ENCODE results near the gene SLC4A2.
"Not testable (repeated sequence)": the region's sequence is repeated elsewhere in the genome, so short reads cannot be mapped to it uniquely, and the experiment has no call there.

The SLC4A2 gene, protein sequence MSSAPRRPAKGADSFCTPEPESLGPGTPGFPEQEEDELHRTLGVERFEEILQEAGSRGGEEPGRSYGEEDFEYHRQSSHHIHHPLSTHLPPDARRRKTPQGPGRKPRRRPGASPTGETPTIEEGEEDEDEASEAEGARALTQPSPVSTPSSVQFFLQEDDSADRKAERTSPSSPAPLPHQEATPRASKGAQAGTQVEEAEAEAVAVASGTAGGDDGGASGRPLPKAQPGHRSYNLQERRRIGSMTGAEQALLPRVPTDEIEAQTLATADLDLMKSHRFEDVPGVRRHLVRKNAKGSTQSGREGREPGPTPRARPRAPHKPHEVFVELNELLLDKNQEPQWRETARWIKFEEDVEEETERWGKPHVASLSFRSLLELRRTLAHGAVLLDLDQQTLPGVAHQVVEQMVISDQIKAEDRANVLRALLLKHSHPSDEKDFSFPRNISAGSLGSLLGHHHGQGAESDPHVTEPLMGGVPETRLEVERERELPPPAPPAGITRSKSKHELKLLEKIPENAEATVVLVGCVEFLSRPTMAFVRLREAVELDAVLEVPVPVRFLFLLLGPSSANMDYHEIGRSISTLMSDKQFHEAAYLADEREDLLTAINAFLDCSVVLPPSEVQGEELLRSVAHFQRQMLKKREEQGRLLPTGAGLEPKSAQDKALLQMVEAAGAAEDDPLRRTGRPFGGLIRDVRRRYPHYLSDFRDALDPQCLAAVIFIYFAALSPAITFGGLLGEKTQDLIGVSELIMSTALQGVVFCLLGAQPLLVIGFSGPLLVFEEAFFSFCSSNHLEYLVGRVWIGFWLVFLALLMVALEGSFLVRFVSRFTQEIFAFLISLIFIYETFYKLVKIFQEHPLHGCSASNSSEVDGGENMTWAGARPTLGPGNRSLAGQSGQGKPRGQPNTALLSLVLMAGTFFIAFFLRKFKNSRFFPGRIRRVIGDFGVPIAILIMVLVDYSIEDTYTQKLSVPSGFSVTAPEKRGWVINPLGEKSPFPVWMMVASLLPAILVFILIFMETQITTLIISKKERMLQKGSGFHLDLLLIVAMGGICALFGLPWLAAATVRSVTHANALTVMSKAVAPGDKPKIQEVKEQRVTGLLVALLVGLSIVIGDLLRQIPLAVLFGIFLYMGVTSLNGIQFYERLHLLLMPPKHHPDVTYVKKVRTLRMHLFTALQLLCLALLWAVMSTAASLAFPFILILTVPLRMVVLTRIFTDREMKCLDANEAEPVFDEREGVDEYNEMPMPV

DNA sequence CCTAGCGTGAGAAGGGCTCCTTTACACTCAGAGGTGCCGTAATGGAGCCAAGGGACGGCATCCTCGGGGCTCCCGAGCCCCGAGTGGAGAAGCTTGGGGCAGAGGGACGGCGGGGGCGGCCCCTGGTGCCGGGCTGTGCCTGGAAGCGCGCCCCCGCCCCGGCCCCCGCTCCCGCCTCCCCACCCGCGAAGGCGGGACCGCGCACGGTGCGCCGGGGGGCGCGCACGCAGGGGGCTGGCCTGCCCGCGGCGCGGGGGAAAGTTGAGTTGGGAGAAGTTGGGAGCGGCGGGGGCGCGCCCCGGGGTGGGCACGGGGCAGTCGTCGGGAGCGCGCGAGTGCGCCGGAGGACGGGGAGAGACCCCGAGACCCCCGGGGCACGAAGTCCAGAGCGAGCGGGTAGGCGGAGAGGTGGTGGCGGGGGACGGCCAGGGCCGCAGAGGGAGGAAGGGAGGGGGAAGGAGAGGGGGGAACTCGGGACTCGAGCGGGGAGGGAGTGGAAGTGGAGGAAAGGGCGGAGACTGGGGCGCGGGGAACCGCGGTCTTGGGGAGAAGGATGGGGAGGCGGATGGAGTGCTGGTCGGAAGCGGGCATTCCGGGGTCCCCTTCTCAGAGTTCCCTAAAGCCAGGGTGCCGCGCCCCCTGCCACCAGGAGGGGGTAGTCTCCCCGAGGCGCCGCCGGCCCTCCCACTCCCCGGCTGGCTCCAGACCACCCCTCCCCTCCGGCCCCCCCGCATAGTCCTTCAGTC, at the start of gene SLC4A2:
TSS of gene SLC4A2 (plus strand) at position 223 of the 746 bp plus-strand sequence. CDS start 2,399 bp downstream, outside the sequence.
- DNase-seq, result peak; percentile 86

DNA sequence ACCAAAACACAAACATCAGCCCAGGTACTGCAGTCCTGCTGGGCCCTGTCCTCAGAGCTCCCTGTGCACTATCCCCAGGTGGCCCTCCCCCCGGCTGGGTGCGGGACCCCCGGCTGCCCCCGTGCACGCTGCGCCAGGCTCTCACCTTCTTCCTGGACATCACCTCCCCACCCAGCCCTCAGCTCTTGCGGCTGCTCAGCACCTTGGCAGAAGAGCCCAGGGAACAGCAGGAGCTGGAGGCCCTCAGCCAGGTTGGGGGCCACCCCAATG, 49.4 kb upstream of the SLC4A2 start:
- DNase-seq, result no peak

DNA sequence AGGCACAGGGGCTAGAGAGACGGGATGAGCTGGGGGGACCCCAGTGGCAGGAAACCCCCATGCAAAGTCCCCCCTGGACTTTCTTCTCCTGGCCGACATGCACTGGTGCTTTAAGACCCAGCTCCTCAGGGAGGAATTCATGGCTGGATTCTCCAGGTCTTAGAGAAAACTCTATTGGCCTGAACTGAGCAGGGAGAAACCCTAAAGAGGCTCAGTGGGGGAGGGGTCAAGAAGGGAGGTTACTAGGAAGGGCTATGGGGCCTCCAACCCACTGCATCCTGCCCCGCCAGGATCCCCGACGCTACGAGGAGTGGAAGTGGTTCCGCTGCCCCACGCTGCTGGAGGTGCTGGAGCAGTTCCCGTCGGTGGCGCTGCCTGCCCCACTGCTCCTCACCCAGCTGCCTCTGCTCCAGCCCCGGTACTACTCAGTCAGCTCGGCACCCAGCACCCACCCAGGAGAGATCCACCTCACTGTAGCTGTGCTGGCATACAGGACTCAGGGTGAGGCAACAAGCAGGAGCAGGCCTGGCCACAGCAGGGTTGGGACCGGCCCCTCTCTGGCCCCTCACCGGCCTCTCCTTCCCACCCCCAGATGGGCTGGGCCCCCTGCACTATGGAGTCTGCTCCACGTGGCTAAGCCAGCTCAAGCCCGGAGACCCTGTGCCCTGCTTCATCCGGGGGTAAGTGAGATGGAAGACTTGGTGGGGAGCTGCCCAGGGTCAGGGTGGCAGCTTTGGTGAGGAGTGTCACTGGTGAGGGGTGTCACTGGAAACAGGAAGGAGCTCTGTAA, 48.9 kb upstream of the SLC4A2 start:
- DNase-seq, result no peak

DNA sequence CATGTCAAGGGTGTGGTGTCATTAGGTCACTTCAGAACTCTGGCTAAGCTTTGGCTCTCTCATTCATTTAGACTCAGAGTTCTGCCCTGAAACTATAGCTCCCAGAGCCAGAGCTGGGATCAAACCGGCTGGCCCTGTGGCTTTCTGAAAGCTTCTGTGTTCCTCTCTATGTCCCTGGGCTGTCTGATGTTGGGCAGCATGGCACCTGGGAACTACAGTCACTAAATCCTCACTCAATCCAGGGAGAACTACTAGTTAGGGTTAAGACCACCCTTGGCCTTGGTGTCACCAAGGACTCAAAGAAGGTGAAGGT, 48.3 kb upstream of the SLC4A2 start:
- no peak for DNase-seq

DNA sequence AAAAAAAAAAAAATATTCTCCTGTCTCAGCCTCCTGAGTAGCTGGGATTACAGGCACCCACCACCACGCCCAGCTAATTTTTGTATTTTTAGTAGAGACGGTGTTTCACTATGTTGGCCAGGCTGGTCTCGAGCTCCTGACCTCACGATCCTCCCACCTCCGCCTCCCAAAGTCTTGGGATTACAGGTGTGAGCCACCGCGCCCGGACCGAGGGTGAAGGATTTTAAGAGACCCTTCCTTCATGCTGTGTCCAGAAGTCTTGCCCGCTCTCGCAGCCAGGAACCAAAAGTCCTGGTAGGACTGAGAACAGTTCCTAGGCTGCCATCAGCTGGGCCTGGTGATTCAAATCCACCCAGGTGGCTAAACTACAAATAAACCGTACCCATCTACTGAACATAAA, 47.8 kb upstream of the SLC4A2 start:
- DNase-seq, result not testable (repeated sequence)

DNA sequence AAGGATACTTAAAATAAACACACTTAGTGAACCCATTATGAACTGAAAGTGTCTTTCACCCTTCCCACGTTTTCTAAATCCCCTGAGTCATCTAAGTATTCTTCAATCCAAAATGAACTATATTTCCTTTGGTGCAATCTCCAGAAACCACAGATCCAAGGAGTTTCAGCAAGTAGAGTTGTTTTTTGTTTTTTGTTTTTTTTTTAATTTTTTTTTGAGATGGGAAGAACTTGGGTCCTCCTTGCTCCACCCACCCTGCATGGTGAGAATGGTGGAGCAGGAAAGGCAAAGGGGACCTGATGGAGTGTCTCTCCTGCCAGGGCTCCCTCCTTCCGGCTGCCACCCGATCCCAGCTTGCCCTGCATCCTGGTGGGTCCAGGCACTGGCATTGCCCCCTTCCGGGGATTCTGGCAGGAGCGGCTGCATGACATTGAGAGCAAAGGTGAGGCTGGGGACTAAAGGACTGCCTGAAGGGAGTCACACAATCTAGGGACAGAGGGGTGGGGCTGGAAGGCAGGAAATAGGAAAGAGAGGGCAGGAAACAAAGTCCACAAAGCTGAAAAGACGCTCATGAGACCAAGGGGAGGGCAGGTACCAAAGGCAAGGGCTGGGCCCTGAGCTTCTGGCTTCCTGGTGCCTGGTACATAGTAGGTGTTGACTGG, 47.2 kb upstream of the SLC4A2 start:
- DNase-seq, result no peak

DNA sequence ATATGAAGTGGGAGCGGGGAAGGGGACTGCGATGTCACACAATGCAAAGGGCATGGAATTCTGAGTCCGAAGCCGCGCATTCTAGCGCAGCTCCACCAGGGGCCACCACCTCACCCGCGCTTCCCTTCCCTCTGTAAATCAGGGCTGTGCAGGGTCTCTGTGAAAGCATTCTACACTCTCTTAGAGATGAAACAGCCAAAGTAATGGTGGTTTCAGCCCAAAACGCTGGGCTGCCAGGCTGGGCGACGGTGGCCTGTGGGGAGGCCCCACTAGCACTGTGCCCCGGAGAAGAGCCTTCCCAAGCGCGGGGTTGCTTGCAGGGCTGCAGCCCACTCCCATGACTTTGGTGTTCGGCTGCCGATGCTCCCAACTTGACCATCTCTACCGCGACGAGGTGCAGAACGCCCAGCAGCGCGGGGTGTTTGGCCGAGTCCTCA, 46.5 kb upstream of the SLC4A2 start:
- DNase-seq, result no peak

DNA sequence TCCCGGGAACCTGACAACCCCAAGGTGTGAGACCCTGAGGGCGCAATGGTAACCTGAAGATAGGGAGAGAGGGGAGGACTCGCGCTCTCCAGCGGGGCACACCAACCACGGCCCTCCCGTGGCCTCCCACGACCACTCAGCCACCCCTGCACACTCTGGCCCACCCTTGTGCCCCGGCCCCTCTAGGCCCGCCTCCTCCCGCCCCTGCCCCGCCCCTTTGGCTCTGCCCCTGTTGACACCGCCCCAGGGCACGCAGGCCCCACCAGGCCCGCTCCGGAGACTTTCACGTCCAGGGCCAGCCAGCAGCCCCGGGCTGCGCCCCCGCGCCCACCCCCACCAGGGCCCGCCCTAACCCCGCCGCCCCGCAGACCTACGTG, 46.0 kb upstream of the SLC4A2 start:
- DNase-seq, result no peak

DNA sequence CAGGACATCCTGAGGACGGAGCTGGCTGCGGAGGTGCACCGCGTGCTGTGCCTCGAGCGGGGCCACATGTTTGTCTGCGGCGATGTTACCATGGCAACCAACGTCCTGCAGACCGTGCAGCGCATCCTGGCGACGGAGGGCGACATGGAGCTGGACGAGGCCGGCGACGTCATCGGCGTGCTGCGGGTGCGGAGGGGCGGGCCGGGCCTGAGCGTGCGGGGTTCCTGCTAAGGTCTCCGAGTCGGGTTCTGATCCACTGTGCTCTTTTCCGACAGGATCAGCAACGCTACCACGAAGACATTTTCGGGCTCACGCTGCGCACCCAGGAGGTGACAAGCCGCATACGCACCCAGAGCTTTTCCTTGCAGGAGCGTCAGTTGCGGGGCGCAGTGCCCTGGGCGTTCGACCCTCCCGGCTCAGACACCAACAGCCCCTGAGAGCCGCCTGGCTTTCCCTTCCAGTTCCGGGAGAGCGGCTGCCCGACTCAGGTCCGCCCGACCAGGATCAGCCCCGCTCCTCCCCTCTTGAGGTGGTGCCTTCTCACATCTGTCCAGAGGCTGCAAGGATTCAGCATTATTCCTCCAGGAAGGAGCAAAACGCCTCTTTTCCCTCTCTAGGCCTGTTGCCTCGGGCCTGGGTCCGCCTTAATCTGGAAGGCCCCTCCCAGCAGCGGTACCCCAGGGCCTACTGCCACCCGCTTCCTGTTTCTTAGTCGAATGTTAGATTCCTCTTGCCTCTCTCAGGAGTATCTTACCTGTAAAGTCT, 45.5 kb upstream of the SLC4A2 start:
- DNase-seq, result no peak

DNA sequence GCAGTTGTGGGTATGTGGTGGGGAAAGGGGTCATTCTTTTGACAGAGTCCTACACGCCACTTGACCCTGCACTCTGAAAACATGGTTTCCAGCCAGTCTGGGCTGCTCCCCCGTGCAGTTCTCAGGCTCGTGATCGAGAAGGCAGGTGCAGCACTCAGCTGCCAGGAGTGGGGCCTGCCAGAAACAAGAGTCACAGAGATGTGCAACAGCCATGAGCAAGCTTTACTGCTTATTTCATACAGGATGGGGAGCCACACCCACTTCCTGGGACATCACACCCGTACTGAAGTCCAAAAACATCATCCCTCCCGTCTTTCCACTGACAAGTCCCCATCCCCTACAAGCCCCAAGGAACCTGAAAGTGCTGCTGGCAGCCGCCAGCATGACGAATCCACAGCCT, 44.4 kb upstream of the SLC4A2 start:
- DNase-seq, result no peak

DNA sequence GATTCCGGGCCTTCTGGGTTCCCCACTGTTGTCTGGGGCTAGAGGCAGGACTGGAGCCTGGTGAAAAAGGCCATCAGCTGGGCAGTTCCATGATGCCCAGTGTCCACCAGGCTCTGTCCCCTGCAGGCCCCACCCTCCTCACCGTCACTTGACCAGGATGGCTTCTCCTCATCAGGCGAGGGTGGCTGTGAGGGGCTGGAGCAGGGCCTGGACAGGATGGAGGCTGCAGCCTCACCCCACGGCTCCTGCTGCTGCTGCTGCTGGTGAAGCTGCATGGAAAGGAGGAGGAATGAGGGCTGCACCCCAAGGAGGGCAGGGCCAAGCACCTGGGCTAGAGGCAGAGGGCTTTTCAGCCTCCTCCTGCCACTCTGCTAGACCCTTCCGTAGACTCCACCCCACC, 43.4 kb upstream of the SLC4A2 start:
- DNase-seq, result no peak

DNA sequence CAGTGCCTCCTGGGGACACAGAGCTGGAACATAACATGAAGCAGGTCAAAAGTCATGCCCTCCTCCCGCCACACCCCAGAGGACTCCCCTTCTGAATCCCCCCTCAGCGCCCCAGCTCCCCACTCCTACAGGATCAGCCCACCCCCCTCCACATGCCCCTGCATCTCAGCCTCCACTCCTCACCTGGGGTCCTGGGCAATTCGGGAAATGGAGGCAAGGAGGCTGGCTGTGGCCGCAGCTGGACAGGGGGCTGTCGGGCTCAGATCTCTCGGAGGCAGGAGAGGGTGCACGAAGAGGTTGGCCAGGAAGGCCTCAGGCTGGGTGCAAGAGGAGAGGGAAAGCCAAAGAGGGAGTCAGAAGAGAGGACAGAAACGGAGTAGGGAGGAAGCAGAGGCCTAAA, 42.9 kb upstream of the SLC4A2 start:
- DNase-seq, result no peak

DNA sequence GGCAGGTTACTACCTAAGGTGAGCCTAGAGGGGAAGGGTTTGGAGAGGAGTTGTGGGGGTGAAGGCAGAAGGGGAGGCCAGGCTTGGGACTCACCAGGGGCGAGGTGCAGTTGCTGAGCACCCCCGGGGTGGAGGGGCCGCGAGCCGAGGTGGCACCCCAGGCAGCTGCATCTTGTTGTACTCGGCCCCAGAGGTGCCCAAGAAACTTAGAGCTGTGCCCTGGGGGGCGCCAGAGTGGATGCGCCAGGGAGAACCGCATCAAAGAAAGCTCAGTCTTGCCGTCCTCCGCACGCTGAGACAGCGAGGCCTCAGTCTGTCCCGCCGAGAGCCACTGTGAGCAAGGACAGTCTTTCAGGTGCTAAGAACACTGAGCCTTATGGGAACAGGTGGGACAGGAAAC, 42.4 kb upstream of the SLC4A2 start:
- DNase-seq, result no peak

DNA sequence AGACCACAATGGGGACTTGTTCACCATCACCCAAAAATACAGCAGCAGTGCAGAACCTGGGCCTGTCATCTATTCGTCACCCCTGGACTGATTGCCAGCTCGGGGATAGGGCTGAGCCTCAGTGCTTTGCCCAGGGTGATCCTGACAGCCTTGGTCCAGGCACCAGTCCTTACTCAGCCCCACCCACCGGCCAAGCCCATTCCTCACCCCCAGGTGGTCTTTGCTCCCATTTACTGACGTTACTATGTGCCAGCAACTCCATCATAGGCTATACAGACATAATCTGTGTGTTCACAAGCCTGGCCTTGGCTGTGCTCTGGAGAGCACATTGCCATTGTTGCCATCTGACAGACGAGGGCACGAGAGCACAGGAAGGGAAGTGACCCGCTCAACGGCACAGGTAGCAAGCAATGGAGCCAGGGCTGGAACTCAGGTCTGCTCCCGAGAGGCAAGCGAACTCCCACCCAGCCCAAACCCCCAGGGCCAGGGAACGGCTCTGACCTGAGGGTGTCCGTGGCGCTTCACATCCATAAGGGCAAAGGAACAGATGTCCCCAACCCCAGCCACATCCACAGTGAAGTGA, 41.9 kb upstream of the SLC4A2 start:
- no peak for DNase-seq

DNA sequence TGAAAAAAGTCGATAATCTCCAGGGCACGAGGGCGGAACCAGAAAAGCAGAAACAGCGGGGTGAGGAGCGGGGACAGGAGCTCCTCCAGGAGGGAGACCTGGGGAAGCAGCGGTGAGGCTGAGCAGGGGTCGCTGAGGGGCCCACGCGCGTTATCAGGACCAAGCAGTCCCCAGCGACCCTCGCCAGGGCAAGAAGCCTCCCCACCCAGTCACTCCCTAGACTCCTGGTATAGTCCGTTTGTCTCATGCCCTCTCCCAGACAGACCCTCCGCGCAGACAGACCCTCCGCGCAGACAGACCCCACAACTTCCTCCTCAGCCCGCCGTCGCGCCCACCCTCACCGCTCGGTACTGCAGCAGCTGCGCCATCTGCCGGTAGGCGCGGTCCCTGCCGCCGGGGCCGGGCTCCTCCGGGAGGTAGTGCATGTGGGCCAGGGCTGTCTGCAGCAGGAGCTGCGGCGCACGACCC, 41.4 kb upstream of the SLC4A2 start:
- peak; percentile 49 for DNase-seq

DNA sequence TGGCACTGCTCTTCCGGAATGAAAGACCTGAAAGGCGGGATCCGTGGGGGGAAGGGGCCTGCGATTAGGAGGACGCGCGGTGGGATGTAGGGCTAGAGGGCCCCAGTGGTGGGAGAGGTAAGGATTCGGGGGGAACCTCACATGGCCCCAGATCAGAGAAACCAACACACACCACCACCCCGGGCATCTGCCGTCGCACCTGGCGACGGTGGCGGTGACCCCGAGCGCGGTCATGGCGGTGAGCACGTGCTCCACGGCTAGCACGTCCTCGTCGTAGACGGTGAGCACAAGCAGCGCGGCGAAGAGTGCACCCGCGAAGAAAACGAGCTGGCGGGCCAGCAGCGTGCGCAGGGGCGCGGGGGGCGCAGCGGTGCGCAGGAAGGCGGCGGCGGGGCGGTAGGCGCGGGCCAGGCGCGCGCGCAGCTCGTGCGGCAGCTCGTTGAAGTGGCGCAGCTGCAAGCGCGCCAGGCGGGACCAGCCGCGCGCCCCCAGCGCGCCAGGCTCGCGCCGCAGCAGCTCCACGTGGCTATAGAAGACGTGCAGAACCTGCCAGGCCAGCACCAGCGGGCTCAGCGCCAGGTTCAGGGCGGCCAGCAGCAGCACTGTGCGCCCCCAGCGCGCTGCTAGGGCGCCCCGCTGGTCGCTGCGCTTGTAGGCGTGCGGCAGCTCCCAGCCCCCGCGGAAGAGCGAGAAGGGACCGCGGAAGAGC, 40.8 kb upstream of the SLC4A2 start:
- peak; percentile 57 for DNase-seq

DNA sequence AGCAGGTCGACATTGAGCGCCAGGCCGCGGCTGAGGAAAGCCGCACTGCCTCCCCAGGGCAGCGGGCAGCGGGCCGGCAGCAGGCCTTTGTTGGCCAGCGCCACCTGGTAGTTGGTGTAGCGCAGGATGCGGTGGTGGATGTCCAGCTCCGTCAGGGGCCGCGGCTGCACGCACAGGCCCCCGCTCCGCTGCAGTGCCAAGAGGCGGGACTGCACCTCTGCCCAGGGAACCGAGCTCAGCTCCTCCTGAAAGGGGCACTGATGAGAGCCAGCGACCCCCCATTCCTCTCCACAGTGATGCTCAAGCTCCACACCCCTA, 40.3 kb upstream of the SLC4A2 start:
- DNase-seq, result no peak

DNA sequence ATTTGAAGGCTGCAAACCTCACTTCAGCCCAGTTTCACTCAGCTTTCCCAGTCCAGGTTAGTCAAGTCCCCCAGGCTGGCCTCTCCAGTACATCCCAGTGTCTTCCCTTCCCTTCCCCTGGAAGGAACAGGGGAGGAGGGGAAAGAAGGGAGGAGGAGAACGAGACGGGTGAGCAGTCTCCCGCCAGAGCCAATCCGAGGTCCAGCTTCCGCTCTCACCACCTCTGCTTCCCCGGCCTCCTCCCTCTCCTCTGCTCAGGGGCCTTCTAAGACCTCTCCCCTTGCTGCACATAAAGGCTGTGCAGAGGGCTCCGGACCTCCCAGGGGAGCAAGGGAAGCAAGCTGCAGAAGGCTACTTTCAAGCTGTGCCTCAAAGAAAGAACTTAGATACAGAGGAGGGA, 39.2 kb upstream of the SLC4A2 start:
- DNase-seq, result no peak

DNA sequence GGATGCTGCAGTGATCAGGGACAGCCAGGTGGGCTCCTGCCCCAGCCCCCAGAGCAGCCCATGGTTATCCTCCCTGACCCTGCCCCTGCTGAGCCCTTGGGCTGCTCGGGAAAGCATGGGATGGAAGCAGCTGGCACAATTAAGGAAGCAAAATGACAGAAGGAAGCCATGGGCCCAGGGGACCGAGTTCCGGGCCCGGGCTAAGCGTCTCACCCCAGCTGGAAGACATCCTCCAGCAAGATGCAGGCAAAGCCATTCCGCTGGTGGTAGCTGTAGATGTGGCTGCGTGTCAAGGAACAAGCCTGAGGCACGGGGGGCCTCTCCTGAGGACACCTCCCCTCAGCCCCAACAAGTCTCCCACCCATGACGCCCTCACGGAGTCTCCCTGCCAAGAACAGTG, 36.2 kb upstream of the SLC4A2 start:
- DNase-seq, result no peak

Data from NCI-H345 (cell line).